ENCODE results near the gene DENND2A. TPM values are rescaled to one million over a fixed set of nuclear protein-coding genes. Genes with fewer than 3 reads are reported as not detected.

The DENND2A gene
- total and polyA plus RNA-seq, 2 donors (not counting 1 experiment from before 2014, with no cell fraction given) = 30.6 to 39.0 TPM

GRCh38 chr7:140539461-140539860 is 101.2 kb downstream of the DENND2A start:
- H3K27ac ChIP-seq (ENCODE audit: insufficient read depth, low read length) = peak overlapping the region; percentile 6
- H2AFZ ChIP-seq (ENCODE audit: low read length) = no peak overlapping the region
- no peak for DNase-seq (ENCODE audit: low read depth in 2 of 2)
- H3K9ac ChIP-seq (ENCODE audit: insufficient read depth, low read length) = no peak overlapping the region
- H3K79me2 ChIP-seq (ENCODE audit: control insufficient read depth, insufficient read depth, low read length) = no peaks in the 10 kb centered on the region
- H3K36me3 ChIP-seq (ENCODE audit: control insufficient read depth, insufficient read depth, low read length) = peaks cover 9% of the 10 kb centered on the region
- no peaks in the 10 kb centered on the region for H3K9me3 ChIP-seq (ENCODE audit: control insufficient read depth, insufficient read depth, low read depth, low read length)
- no peaks in the 10 kb centered on the region for H4K20me1 ChIP-seq (ENCODE audit: control insufficient read depth, extremely low read depth, insufficient read depth, low read length)
- no peak overlapping the region for H3K4me3 ChIP-seq (replicated peaks in 1 of 4; ENCODE audit: control extremely low read depth in 1 of 4, insufficient read depth in 1 of 4, low read depth in 3 of 4, low read length in 4 of 4)
- peaks cover 25% of the 10 kb centered on the region for H3K4me1 ChIP-seq (ENCODE audit: control insufficient read depth, extremely low read depth, insufficient read depth, low read length)
- H3K27me3 ChIP-seq (ENCODE audit: control insufficient read depth, insufficient read depth, low read length) = no peaks in the 10 kb centered on the region
- TF ChIP-seq EZH2 (IDR thresholded peaks at IDR 0.05; ENCODE audit: low read length, missing control alignments) (no peak), CTCF (conservative IDR thresholded peaks at IDR 0.05 in 1 of 2, IDR thresholded peaks at IDR 0.05 in 1 of 2; ENCODE audit: low read depth in 1 of 2, low read length in 2 of 2) (no peak)
- no peak overlapping the region for H3K4me2 ChIP-seq (ENCODE audit: extremely low read depth, insufficient read depth, low read length)

GRCh38 chr7:140537750-140538482 is 102.7 kb downstream of the DENND2A start:
- no peaks in the 10 kb centered on the region for H4K20me1 ChIP-seq (ENCODE audit: control insufficient read depth, extremely low read depth, insufficient read depth, low read length)
- H3K79me2 ChIP-seq (ENCODE audit: control insufficient read depth, insufficient read depth, low read length) = no peaks in the 10 kb centered on the region
- no peaks in the 10 kb centered on the region for H3K27me3 ChIP-seq (ENCODE audit: control insufficient read depth, insufficient read depth, low read length)
- H3K27ac ChIP-seq (ENCODE audit: insufficient read depth, low read length) = peak overlapping the region; percentile 9
- no peak overlapping the region for H3K4me3 ChIP-seq (replicated peaks in 1 of 4; ENCODE audit: control extremely low read depth in 1 of 4, insufficient read depth in 1 of 4, low read depth in 3 of 4, low read length in 4 of 4)
- no peak overlapping the region for H2AFZ ChIP-seq (ENCODE audit: low read length)
- no peak for TF ChIP-seq EZH2 (IDR thresholded peaks at IDR 0.05; ENCODE audit: low read length, missing control alignments)
- TF ChIP-seq CTCF (conservative IDR thresholded peaks at IDR 0.05 in 1 of 2, IDR thresholded peaks at IDR 0.05 in 1 of 2; ENCODE audit: low read depth in 1 of 2, low read length in 2 of 2) = no peak
- peaks cover 31% of the 10 kb centered on the region for H3K4me1 ChIP-seq (ENCODE audit: control insufficient read depth, extremely low read depth, insufficient read depth, low read length)
- no peaks in the 10 kb centered on the region for H3K9me3 ChIP-seq (ENCODE audit: control insufficient read depth, insufficient read depth, low read depth, low read length)
- H3K9ac ChIP-seq (ENCODE audit: insufficient read depth, low read length) = no peak overlapping the region
- H3K36me3 ChIP-seq (ENCODE audit: control insufficient read depth, insufficient read depth, low read length) = peaks cover 5% of the 10 kb centered on the region
- no peak for DNase-seq (ENCODE audit: low read depth in 2 of 2)
- H3K4me2 ChIP-seq (ENCODE audit: extremely low read depth, insufficient read depth, low read length) = no peak overlapping the region

GRCh38 chr7:140534743-140535142 is 105.9 kb downstream of the DENND2A start:
- H3K4me1 ChIP-seq (ENCODE audit: control insufficient read depth, extremely low read depth, insufficient read depth, low read length) = peaks cover 15% of the 10 kb centered on the region
- H3K27ac ChIP-seq (ENCODE audit: insufficient read depth, low read length) = peak overlapping the region; percentile 1
- no peaks in the 10 kb centered on the region for H3K27me3 ChIP-seq (ENCODE audit: control insufficient read depth, insufficient read depth, low read length)
- no peak overlapping the region for H3K4me3 ChIP-seq (replicated peaks in 1 of 4; ENCODE audit: control extremely low read depth in 1 of 4, insufficient read depth in 1 of 4, low read depth in 3 of 4, low read length in 4 of 4)
- H3K9ac ChIP-seq (ENCODE audit: insufficient read depth, low read length) = no peak overlapping the region
- no peak overlapping the region for H3K4me2 ChIP-seq (ENCODE audit: extremely low read depth, insufficient read depth, low read length)
- no peak for TF ChIP-seq CTCF (conservative IDR thresholded peaks at IDR 0.05 in 1 of 2, IDR thresholded peaks at IDR 0.05 in 1 of 2; ENCODE audit: low read depth in 1 of 2, low read length in 2 of 2)
- TF ChIP-seq EZH2 (IDR thresholded peaks at IDR 0.05; ENCODE audit: low read length, missing control alignments) = no peak
- DNase-seq (ENCODE audit: low read depth in 2 of 2) = no peak
- no peaks in the 10 kb centered on the region for H3K9me3 ChIP-seq (ENCODE audit: control insufficient read depth, insufficient read depth, low read depth, low read length)
- H4K20me1 ChIP-seq (ENCODE audit: control insufficient read depth, extremely low read depth, insufficient read depth, low read length) = no peaks in the 10 kb centered on the region
- H2AFZ ChIP-seq (ENCODE audit: low read length) = no peak overlapping the region
- peaks cover 5% of the 10 kb centered on the region for H3K36me3 ChIP-seq (ENCODE audit: control insufficient read depth, insufficient read depth, low read length)
- no peaks in the 10 kb centered on the region for H3K79me2 ChIP-seq (ENCODE audit: control insufficient read depth, insufficient read depth, low read length)

Measured in fibroblast of lung (primary cell).